SIG-M5 (cell line): ENCODE data around the gene RNGTT.
"Not testable (repeated sequence)": the region's sequence is repeated elsewhere in the genome, so short reads cannot be mapped to it uniquely, and the experiment has no call there.

ENCODE experiments used
- DNase-seq: peaks from one replicate; lab custom pipeline; 2025; lab: John Stamatoyannopoulos, UW

RNGTT gene

DNA sequence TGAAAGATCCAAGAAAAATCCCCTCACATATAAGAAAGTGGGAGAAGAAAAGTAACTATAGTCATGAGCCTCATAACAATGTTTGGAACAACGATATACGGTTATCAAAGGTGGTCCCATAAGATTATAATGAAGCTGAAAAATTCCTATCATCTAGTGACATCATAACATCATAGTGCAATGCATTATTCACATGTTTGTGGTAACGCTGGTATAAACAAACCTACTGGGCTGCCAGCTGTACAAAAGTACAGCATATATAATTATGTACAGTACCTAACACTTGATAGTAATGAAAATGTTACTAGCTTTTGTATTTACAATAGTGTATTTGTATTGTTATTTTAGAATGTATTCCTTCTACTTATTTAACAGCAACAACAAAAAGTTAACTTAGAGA is 240.7 kb downstream of the RNGTT start:
- DNase-seq: no peak

DNA sequence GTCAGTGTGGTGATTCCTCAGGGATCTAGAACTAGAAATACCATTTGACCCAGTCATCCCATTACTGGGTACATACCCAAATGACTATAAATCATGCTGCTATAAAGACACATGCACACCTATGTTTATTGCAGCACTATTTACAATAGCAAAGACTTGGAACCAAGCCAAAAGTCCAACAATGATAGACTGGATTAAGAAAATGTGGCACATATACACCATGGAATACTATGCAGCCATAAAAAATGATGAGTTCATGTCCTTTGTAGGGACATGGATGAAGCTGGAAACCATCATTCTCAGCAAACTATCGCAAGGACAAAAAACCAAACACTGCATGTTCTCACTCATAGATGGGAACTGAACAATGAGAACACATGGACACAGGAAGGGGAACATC is 247.0 kb downstream of the RNGTT start:
- not testable (repeated sequence) for DNase-seq

DNA sequence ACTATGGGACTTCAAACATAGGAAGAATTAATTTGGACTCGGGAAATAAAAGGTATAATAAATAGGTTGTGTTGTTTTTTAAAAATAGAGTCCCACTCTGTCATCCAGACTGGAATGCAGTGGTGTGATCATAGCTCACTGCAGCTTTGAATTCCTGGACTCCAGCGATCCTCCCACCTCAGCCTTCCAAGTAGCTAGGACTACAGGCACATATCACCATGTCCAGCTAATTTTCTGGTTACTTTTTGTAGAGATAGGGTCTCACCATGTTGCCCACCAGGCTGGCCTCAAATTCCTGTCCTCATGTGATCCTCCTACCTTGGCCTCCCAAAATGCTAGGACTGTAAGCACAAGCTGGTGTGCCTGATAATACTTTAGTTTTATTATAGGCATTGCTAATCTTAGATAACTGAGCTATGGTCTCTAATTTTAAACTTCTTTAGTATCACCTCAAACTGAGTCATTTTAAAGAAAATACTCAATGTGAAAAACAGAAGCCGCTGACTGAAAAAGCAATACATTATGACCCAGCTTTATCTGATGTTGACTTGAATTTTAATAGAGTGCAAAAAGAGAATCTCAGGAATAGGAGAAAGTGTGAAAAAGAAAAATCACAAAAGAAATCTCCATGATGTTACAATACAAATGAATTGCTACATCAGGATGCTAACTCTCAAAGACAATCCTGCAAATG is 251.0 kb downstream of the RNGTT start:
- DNase-seq: no peak

DNA sequence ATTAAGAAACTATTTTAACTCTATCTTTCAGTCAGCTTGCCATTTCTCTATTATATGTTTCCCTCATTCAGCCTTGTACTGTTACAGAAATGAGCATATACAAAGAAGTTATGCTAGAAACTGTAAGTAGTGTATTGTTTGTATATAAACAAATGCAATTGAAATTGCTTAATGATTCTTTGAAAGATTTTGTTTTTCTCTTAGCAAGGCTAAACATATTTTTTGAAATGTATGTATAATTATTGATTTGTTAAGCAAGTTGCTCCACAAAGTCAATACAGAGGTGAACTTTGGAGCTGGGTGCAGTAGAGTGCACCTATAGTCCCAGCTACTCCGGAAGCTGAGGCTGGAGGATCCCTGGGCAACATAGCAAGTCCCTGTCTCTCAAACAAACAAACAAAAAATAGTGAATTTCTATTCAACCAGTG is 253.6 kb downstream of the RNGTT start:
- DNase-seq: no peak

DNA sequence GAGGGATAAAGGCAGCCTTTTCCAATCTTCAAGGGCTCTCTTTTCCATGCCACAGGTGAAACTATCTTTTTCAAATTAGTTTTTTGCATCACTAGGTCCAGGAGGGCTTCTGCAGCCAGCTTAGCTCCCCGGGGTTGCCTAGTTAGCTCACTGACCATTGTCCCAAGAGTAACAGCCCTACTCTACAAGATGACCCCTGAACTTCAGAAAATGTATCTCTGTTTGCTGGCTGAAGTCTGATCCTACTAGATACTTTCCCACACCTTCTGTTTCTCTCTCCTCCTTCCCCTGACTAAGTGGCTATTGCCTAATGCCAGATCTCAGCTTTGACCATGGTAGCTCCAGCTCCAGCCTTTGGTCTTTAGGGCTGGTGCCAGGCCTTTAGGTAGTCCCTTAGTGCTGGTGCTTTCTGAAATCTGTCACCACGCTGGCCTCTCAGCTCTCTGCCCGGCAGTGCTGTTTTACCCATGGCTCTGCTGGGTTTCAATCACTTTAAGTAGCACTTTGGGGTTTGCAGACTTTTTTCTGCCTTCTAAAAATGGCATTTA is 255.1 kb downstream of the RNGTT start:
- DNase-seq: no peak

DNA sequence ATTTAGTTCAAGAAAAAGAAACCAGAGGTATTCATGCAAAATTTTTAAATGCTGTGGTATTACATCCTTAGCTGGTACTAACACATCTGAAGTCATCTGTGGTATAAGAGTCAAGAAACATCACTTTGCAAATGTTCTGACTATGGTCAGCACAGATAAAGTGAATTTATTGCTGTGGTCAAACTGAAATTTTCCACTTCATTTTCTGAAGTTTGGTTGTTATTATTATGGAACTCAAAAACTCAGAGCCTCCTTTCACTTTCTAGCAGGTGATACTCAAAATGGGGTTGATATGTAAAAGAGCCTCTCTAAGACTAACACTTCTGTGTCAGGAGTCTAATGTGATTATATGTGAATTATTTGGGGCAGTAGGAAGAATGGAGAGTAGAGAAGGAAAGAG is 257.8 kb downstream of the RNGTT start:
- DNase-seq: no peak

DNA sequence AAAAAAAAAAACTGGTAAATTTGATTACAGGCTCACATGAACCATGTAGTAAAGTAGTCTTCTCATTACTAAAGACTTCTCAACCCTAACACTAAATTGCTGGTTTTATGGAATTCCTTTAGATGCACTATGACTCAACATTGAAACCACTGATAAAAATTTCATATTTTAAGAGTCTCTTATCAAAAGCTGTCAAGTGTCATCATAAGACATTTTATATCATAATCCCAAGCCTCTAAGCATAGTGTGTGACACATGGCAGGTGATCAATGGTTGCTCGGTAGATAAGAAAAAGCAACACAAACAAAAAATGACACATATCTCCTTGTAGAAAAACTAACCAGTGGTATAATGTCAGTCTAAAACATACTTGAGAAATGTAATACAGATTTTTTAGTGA is 258.4 kb downstream of the RNGTT start:
- no peak for DNase-seq

DNA sequence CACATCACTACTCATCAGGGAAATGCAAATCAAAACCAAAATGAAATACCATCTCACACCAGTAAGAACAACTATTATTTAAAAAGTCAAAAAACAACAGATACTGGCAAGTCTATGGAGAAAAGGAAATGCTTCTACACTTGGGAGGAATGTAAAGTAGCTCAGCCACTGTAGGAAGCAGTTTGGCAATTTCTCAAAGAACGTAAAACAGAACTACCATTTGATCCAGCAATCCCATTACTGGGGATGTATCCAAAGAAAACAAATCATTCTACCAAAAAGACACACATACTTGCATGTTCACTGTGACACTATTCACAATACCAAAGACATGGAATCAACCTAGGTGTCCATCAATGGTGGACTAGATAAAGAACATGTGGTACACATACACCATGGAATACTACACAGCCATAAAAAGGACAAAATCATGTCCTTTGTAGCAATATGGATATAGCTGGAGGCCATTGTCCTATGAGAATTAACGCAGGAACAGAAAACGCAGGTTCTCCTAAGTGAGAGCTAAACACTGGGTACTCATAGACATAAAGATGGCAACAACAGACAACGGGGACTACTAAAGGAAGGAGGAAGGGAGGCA is 260.4 kb downstream of the RNGTT start:
- DNase-seq: no peak

DNA sequence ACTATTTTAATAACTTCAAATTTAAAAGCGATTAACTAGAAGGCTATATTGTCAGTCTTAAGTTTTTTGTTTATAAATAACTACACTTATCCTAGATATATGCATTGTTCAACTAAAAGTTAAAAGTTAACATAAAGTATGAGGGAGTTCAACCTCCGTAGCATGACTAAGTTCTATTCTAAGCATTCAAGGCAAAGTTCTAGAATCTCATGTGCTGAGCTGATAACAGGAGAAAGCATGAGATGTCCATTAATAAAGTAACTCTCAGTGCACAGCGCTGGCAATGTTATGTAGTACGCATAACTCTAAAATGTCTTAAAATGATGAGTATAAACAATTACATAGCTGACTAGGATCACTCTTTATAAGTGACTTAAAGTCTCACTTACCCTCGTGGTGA is 264.8 kb downstream of the RNGTT start:
- DNase-seq: no peak

DNA sequence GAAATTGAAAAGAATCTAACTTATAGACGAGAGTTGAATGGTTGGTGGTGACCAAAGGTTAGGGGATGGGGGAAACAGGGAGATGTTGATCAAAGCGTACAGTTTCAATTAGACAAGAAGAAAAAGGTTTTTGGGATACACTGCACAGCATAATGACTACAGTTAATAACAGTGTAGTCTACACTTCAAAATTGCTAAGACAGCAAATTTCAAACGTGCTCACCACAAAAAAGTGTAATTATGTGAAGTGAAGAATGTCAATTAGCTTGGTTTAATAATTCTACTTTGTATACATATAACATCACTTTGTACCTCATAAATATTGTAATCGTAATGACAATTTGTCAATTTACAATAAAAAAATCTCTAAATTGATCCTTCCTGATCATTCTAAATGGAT is 267.5 kb downstream of the RNGTT start:
- DNase-seq: no peak

DNA sequence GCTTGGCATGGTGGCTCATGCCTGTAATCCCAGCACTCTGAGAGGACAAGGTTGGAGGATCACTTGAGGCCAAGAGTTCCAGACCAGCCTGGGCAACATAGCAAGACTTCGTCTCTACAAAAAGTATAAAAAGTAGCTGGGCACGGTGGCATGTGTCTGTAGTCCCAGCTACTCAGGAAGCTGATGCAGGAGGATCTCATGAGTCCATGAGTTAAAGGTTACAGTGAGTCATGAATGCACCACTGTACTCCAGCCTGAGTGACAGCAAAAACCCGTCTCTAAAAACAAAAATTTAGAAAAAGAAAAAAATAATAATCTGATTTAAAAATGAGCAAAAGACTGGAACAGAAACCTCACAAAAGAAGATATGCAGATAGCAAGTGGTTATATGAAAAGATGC is 279.7 kb downstream of the RNGTT start:
- DNase-seq: no peak

DNA sequence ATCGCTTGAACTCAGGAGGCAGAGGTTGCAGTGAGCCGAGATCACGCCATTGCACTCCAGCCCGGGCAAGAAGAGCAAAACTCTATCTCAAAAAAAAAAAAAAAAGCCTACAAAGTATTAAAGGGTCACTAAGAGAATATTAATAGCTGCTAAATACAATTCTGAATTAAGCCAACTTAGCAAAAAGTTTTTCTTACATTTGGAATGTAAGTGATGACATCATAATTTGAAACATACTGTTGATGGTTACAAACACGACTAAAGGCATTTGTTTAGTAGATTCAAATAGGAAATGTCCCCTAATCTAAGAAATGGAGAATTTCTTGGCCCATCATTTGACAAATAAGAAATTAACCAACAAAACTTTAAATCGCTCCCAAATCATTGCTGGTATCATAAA is 282.8 kb downstream of the RNGTT start:
- no peak for DNase-seq

DNA sequence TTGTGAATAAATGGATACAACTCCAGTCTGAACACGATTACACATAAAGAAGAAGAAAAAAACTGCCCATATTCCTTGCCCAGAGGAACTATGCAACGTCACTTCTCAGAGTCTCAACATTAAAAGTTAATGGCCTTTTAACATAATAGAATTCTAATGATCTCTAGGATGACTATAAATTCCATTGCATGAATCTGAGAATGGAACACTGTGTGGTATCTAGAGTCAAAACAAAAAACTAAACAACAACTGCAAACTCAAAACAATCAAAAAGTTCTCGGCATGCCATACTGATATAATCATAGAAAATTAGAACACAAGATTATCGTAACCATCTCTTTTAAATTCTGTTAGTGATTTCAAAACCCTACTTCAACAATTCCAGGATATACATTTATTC is 283.6 kb downstream of the RNGTT start:
- DNase-seq: no peak

DNA sequence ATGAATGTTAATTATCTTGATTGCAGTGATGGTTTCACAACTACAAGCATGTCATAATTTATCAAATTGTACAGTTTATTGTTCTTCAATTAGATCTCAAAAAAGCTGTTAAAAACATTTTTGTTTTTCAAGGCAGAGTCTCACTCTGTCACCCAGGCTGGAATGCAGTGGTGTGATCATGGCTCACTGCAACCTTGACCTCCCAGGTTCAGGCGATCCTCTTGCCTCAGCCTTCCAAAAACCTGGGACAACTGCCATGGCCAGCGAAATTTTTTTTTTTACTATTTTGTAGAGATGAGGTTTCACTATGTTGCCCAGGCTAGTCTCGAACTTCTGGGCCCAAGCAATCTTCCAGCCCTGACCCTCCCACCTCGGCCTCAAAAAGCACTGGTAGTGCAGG is 286.1 kb downstream of the RNGTT start:
- DNase-seq: no peak

DNA sequence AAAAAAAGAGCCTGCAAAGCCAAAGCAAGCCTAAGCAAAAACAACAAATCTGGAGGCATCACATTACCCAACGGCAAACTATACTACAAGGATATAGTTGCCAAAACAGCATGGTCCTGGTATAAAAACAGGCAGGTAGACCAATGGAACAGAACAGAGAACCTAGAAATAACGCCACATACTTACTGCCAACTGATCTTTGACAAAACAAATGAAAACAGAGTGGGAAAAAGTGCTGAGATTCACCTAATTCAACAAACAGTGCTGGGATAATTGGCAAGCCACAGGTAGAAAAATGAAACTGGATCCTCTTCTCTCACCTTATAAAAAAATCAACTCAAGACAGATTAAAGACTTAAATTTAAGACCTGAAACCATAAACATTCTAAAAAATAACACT is 291.8 kb downstream of the RNGTT start:
- DNase-seq: no peak

DNA sequence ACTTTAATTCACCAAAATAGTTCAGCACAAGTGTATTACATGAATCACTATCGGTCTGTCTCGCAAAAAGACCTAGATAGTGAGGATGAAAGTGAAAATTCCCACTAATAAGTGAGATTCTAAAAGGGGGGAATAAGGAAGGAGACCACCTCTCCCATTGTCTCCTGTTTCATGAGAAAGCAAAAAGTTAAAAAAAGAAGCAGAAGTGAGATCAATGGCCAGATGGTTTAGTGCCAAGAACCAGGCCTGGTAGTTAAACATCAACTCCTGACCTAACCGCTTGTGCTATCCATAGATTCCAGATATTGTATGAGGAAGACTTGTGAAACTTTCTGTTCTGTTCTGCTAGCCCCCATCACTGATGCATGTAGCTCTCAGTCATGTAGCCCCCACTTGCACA is 293.0 kb downstream of the RNGTT start:
- DNase-seq: no peak

DNA sequence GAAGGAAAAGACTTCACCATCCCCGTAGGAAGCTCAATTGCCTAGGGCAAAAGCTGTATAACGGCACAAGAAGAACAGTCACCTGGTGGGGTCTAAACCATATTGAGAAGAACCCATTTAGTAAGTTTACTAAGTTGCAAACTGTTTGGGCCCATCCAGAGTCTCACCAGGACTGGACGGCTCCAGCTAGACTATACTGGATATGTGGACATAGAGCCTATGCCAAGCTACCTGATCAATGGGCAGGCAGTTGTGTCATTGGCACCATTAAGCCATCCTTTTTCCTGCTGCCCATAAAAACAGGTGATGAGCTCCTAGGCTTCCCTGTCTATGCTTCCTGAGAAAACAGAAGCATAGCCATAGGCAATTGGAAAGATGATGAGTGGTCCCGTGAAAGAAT is 293.9 kb downstream of the RNGTT start:
- DNase-seq: no peak

DNA sequence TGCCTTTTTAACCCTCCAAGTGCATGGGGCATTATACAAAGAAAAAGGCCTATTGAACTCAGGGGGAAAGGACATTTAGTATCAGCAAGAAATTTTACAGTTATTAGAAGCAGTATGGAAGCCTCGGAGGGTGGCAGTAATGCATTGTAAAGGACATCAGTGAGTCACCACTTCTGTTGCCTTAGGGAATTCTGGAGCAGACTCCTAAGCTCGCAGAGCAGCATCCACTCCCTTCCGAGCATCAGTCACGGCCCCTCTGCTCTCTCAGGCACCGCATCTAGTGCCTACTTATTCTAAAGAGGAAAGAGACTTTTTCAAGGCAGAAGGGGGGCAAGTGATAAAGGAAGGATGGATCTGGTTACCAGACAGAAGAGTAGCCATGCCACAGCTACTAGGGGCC is 296.5 kb downstream of the RNGTT start:
- DNase-seq: no peak

DNA sequence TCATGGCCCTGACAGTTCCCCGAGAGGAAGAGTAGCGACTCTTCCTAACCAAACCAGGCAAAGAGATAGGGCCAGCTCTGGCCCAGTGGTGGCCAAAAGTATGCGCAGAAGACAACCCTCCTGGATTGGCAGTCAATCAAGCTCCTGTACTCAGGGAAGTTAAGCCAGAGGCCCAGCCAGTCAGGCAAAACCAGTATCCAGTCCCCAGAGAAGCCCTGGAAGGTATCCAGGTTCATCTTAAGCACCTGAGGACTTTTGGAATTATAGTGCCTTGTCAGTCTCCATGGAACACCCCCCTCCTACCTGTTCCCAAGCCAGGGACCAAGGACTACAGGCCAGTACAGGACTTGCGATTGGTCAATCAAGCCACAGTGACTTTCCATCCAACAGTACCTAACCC is 298.3 kb downstream of the RNGTT start:
- no peak for DNase-seq

DNA sequence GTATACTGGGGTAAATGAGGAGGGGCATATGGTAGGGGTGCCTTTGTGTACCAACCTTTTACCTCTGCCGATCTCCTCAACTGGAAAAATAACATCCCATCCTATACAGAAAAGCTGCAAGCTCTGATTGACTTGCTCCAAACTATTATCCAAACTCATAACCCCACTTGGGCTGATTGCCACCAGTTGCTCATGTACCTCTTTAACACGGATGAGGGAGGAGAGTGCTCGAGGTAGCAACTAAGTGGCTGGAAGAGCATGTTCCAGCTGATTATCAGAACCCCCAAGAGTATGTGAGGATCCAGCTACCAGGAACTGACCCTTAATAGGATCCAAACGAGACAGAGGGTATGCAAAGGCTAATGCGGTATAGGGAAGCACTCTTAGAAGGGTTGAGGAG is 299.6 kb downstream of the RNGTT start:
- DNase-seq: no peak

DNA sequence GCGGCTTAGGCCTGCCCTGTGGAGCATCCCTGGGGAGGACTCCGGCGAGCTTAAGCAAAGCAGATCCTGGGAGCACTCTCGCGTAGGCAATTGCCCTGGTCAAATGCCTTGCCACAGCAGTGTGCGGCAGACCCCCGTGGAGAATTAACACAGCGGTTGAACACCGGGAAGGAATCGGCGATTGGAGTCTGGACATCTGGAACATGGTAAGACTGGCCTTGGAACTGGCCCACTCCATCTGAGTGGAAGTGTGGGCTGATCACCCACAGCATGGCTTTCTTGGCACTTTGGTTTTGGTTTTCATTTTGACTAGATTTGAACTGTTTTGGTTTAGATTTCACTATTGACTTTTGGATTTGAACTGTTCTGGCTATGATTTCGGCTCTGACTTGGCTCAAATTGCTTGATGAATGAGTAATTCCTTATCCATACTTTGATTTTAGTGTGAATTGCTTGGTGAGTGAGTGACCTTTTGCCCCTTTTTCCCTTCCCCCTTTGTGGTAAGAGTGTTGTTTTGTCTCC is 300.7 kb downstream of the RNGTT start:
- no peak for DNase-seq

DNA sequence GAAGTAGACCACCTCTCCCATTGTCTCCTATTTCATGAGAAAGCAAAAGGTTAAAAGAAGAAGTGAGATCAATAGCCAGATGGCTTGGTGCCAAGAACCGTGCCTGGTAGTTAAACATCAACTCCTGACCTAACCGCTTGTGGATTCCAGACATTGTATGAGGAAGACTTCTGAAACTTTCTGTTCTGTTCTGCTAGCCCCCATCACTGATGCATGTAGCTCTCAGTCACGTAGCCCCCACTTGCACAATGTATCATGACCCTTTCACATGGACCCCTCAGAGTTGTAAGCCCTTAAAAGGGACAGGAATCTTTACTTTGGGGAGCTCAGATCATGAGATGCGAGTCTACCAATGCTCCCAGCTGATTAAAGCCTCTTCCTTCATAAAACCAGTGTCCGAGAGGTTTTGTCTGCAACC is 301.2 kb downstream of the RNGTT start:
- no peak for DNase-seq

DNA sequence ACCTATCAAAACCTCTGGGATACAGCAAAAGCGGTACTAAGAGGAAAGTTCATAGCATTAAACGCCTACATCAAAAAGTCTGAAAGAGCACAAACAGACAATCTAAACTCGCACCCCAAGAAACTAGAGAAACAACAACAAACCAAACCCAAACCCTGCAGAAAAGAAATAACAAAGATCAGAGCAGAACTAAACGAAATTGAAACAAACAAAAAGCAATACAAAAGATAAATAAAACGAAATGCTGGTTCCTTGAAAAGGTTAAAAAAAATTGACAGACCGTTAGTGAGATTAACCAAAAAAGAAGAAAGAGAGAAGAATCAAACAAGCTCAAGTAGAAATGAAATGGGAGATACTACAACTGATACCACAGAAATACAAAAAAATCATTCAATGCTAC is 302.3 kb downstream of the RNGTT start:
- no peak for DNase-seq

DNA sequence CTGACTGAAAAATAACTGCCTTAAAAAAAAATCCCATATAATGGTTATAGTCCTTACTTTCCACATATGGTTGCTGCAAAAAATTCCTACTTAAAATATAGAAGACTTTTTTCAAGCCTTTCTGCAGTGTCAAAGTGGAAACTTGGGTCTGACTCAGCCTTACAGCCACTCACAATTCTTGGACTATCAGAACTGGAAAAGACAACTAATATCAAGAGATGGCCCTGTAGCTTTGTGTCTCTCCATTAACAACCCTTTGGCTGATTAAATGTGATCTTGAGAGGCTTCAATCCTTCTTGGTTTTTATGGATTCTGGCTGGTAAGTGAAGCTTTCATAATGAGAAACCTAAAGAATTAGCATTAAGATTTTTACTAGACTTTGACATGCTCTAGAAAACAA is 307.8 kb downstream of the RNGTT start:
- DNase-seq: no peak
